D721Med (cell line): ENCODE data around the gene ATP7B.

Experiments used
- DNase-seq: peaks from one replicate; pipeline ENCODE4 v3.0.0; 2011; ENCODE audit warnings: low spot score; ENCODE audit not compliant: insufficient read length
- FAIRE-seq: peaks from 2 replicates; lab custom pipeline; 2011; peaks lifted over from hg19 to GRCh38; lab: Jason Lieb, UNC
- CTCF ChIP-seq: IDR thresholded peaks from 2 replicates; pipeline ENCODE4 v1.5.1; 2012; ENCODE audit warnings: mild to moderate bottlenecking, control low read depth; ENCODE audit not compliant: insufficient read depth; ENCODE audit errors: missing control alignments

Gene ATP7B

GRCh38 chr13:52010890-52011631, at the start of gene ATP7B:
Gene ATP7B (minus strand): TSS chr13:52011450. CDS start chr13:52011337, 113 bp downstream.
- DNase-seq (no peak), FAIRE-seq (no peak)
- no peak for TF ChIP-seq CTCF

GRCh38 chr13:52053460-52053859, 42.2 kb upstream of the ATP7B start:
- no peak for TF ChIP-seq CTCF
- DNase-seq, result no peak
- FAIRE-seq, result no peak

GRCh38 chr13:52051400-52051799, 40.1 kb upstream of the ATP7B start:
- no peak for TF ChIP-seq CTCF
- FAIRE-seq (no peak), DNase-seq (no peak)

- FAIRE-seq (no peak), DNase-seq (no peak)
- no peak for TF ChIP-seq CTCF
Measured at GRCh38 chr13:52048516-52048915, 37.3 kb upstream of the ATP7B start.

GRCh38 chr13:52047463-52047862, 36.2 kb upstream of the ATP7B start:
- no peak for TF ChIP-seq CTCF
- FAIRE-seq, result no peak

GRCh38 chr13:52043675-52044074, 32.4 kb upstream of the ATP7B start:
- no peak for FAIRE-seq
- DNase-seq, result no peak
- no peak for TF ChIP-seq CTCF

More at GRCh38 chr13:52047463-52047862, 36.2 kb upstream of the ATP7B start:
- no peak for DNase-seq

- TF ChIP-seq CTCF, result no peak
- FAIRE-seq (no peak), DNase-seq (no peak)
Measured at GRCh38 chr13:52036037-52036436, 24.8 kb upstream of the ATP7B start.
